Epithelial cell of esophagus (primary cell): ENCODE results near the gene GBA3.

Source experiments
- DNase-seq: peaks from one replicate; pipeline ENCODE4 v3.0.0; 2010; ENCODE audit warnings: low read depth
- H3K4me3 ChIP-seq: 2 replicates; pipeline ENCODE4 v1.5.1; 2011; ENCODE audit warnings: mild to moderate bottlenecking, low read length, control low read depth
- CTCF ChIP-seq: IDR thresholded peaks from 2 replicates; pipeline ENCODE4 v1.5.1; 2011; ENCODE audit warnings: low read depth, mild to moderate bottlenecking, low read length, control low read depth, inconsistent platforms; ENCODE audit not compliant: insufficient read depth; ENCODE audit errors: missing control alignments

GBA3 gene

GRCh38 chr4:22733816-22734215 lies 41.1 kb downstream of the GBA3 start:
- no peak overlapping the region for H3K4me3 ChIP-seq
- no peak for TF ChIP-seq CTCF
- no peak for DNase-seq

- no peak for TF ChIP-seq CTCF
- H3K4me3 ChIP-seq = no peak overlapping the region
Measured at GRCh38 chr4:22736912-22737311, 44.2 kb downstream of the GBA3 start.

GRCh38 chr4:22739968-22740367 lies 47.2 kb downstream of the GBA3 start:
- no peak for DNase-seq
- H3K4me3 ChIP-seq = no peak overlapping the region
- no peak for TF ChIP-seq CTCF

More at GRCh38 chr4:22736912-22737311, 44.2 kb downstream of the GBA3 start:
- no peak for DNase-seq

GRCh38 chr4:22741744-22742143 lies 49.0 kb downstream of the GBA3 start:
- DNase-seq = no peak
- TF ChIP-seq CTCF = no peak
- H3K4me3 ChIP-seq = no peak overlapping the region

- TF ChIP-seq CTCF = no peak
- no peak overlapping the region for H3K4me3 ChIP-seq
Measured at GRCh38 chr4:22743290-22743689, 50.6 kb downstream of the GBA3 start.

GRCh38 chr4:22744478-22745062 lies 51.8 kb downstream of the GBA3 start:
- TF ChIP-seq CTCF = no peak
- DNase-seq = no peak
- H3K4me3 ChIP-seq = no peak overlapping the region

More at GRCh38 chr4:22743290-22743689, 50.6 kb downstream of the GBA3 start:
- no peak for DNase-seq

- no peak for TF ChIP-seq CTCF
- no peak for DNase-seq
Measured at GRCh38 chr4:22745234-22745633, 52.5 kb downstream of the GBA3 start.

More at GRCh38 chr4:22745234-22745633, 52.5 kb downstream of the GBA3 start:
- H3K4me3 ChIP-seq = no peak overlapping the region
